Sigmoid colon (tissue), 7 donors: Measurements from ENCODE around the gene ADK. TPM values are rescaled to one million over a fixed set of nuclear protein-coding genes. Genes with fewer than 3 reads are reported as not detected.

Experiments
- DNase-seq: peaks from one replicate; pipeline ENCODE4 v3.0.0-alpha.2; 2019
- H3K27ac ChIP-seq, 4 donors: fragments of 200-600 bp; sonication (generic); one replicate each; pipeline ENCODE4 v1.5.1; 2016 to 2019; ENCODE audit warnings: mild to moderate bottlenecking in 1 of 4
- H3K27me3 ChIP-seq, 3 donors: fragments of 200-600 bp; sonication (generic); one replicate each; pipeline ENCODE4 v1.5.1; 2019; ENCODE audit warnings: mild to moderate bottlenecking in 1 of 3
- H3K36me3 ChIP-seq, 4 donors: fragments of 200-600 bp; sonication (generic); one replicate each; pipeline ENCODE4 v1.5.1; 2016 to 2019
- H3K4me1 ChIP-seq, 4 donors: fragments of 200-600 bp; sonication (generic); one replicate each; pipeline ENCODE4 v1.5.1; 2017 to 2019
- H3K4me3 ChIP-seq, 4 donors: fragments of 200-600 bp; sonication (generic); one replicate each; pipeline ENCODE4 v1.5.1; 2017 to 2019; ENCODE audit warnings: mild to moderate bottlenecking in 2 of 4, moderate library complexity in 1 of 4
- H3K9me3 ChIP-seq, 4 donors: fragments of 200-600 bp in 3 of 4; sonication (generic) in 3 of 4; one replicate each; pipeline versions ENCODE4 v1.5.1 to v1.6.1; 2013 to 2019
- EP300 ChIP-seq, 4 donors: sonication (generic); formaldehyde crosslinking; IDR thresholded peaks; one replicate each; pipeline ENCODE4 v1.6.1; 2017; ENCODE audit warnings: antibody characterized with exemption in 4 of 4
- POLR2A ChIP-seq, 2 donors: fragments of 450-650 bp; IDR thresholded peaks; one replicate each; pipeline ENCODE4 v1.6.1; 2016; ENCODE audit warnings: antibody characterized with exemption in 2 of 2, mild to moderate bottlenecking in 2 of 2, moderate library complexity in 2 of 2
- POLR2AphosphoS5 ChIP-seq, 4 donors: sonication (generic); formaldehyde crosslinking; IDR thresholded peaks; one replicate each; pipeline ENCODE4 v1.6.1; 2017; ENCODE audit warnings: antibody characterized with exemption in 4 of 4
- WGBS, 2 donors: extraction: QIAGEN DNeasy Blood & Tissue Kit; methylation state at CpG; one replicate each; pipeline ENCODE4 v1.1.7; 2013; 5-methylcytosine and 5-hydroxymethylcytosine counted together
- intact Hi-C: fragments of 100-400 bp; cut with DNase I; formaldehyde crosslinking; loops from one replicate; pipeline ENCODE4 v1.15.1; 2023
- polyA plus RNA-seq, 3 donors: library from polyadenylated mRNA; stranded (reverse); fragments of 200-250 nt; gene quantifications; one replicate each; pipeline ENCODE4 v1.2.3, GENCODE V29; 2013
- total RNA-seq, 4 donors: library from RNA; depleted of rRNA; stranded (reverse); fragments of >200 nt; gene quantifications; one replicate each; pipeline ENCODE4 v1.1.0, GENCODE V29; 2016
- TF ChIP-seq, protein P1 (sequence below), 4 experiments: fragments of 450-650 bp in 3 of 4; fragments of 200-600 bp in 1 of 4; IDR thresholded peaks; one replicate each; pipeline ENCODE4 v1.5.1; 2016 to 2019; ENCODE audit warnings: antibody characterized with exemption in 4 of 4, mild to moderate bottlenecking in 3 of 4, moderate library complexity in 2 of 4
- donor health status: healthy with polysubstance abuse.
- donor health status: Bipolar disorder and iron deficiency.
- donor health status: healthy.

ADK gene
- total and polyA plus RNA-seq, 7 donors, result 15.2 to 31.3 (median 25.3) TPM

DNA sequence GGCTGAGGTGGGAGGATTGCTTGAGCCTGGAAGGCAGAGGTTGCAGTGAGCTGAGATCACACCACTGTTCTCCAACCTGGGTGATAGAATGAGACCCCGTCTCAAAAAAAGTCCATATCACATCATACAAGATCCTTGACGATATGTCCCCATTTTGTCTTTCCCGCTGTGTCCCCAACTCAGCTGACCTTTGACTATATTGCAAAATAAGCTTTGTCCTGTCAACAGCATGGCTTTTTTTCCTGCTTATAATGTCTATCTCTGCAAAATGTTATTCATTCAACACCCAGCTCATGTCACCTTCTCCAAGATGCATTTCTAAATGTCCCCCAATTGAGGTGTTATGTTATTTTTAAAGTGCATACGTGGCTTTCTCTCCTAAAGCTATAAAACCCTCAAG lies 539.4 kb downstream of the ADK start:
- Histone ChIP-seq H3K27me3 (no peaks in the 10 kb centered on the region), H3K9me3 (no peaks in the 10 kb centered on the region), H3K27ac (no peak overlapping the region), H3K4me3 (no peak overlapping the region), H3K36me3 (no peaks in the 10 kb centered on the region), H3K4me1 (no peaks in the 10 kb centered on the region)
- WGBS, 2 donors, result 97% methylated on average over 4 of the region's 4 CpGs
- intact Hi-C loops, result no loop called here
- TF ChIP-seq EP300 (IDR thresholded peaks at IDR 0.05) (no peak), POLR2AphosphoS5 (IDR thresholded peaks at IDR 0.05) (no peak), POLR2A (IDR thresholded peaks at IDR 0.05) (no peak)
- TF ChIP-seq, protein P1, sequence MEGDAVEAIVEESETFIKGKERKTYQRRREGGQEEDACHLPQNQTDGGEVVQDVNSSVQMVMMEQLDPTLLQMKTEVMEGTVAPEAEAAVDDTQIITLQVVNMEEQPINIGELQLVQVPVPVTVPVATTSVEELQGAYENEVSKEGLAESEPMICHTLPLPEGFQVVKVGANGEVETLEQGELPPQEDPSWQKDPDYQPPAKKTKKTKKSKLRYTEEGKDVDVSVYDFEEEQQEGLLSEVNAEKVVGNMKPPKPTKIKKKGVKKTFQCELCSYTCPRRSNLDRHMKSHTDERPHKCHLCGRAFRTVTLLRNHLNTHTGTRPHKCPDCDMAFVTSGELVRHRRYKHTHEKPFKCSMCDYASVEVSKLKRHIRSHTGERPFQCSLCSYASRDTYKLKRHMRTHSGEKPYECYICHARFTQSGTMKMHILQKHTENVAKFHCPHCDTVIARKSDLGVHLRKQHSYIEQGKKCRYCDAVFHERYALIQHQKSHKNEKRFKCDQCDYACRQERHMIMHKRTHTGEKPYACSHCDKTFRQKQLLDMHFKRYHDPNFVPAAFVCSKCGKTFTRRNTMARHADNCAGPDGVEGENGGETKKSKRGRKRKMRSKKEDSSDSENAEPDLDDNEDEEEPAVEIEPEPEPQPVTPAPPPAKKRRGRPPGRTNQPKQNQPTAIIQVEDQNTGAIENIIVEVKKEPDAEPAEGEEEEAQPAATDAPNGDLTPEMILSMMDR (IDR thresholded peaks at IDR 0.05), result no peak
- no peak for DNase-seq

DNA sequence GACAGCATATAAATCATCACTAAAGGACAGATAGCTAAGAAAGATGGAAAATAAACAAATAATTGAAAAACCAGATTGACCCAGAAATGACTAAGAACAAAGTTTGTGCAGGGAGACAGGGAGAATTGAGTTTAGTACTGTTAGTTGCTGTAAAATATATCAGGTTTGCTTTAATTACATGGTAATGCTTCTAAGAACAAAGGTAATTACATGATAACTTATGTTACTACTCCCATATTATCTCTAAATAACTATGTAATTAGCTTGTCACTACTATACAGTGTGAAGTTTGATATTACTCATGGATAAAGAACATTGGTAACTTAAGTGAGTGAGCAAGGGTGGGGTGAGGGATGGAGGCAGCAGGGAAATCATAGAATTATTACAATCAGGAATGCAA lies 540.1 kb downstream of the ADK start:
- Histone ChIP-seq H3K27me3 (no peaks in the 10 kb centered on the region), H3K27ac (no peak overlapping the region), H3K36me3 (no peaks in the 10 kb centered on the region), H3K4me3 (no peak overlapping the region), H3K9me3 (no peaks in the 10 kb centered on the region), H3K4me1 (no peaks in the 10 kb centered on the region)
- TF ChIP-seq EP300 (IDR thresholded peaks at IDR 0.05), result no peak
- TF ChIP-seq, protein P1 (IDR thresholded peaks at IDR 0.05), result no peak
- TF ChIP-seq POLR2A (IDR thresholded peaks at IDR 0.05), result no peak
- no peak for TF ChIP-seq POLR2AphosphoS5 (IDR thresholded peaks at IDR 0.05)
- DNase-seq, result no peak
- intact Hi-C loops, result no loop called here

DNA sequence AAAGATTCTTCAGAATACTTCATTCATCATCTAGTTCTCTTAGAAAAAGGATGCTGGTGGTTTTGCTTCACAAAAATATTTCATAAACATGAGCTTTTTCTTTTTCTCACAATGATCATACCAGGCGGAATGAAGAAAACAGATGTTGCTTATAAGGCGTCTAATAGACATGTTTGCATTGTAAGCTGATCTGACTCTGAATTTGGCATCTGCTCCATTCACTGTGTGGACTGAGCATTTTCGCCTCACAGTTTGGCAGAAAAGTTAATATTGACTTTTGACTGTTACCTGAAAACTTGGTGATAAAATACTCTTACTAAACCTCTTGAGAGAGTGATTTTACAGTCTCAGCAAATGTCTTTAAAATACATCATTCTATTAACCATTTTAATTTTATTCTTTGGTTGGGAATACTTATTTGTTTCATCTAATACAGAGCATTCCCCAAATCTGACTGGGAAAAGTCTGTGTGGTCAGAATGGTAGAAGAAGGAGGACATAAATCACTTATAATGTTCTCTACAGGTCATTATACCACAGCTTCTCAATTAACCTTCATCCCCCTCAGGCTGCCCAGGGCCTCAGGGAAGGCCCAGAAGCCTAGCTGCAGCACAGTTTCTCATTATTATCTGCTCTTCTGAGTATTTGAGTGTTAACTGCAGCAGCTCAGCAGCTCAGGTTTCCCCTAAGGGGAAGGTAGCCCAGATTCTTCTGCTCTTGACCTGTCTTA lies 553.8 kb downstream of the ADK start:
- H3K27me3 ChIP-seq, result no peaks in the 10 kb centered on the region
- H3K4me3 ChIP-seq, result no peak overlapping the region
- no peaks in the 10 kb centered on the region for H3K4me1 ChIP-seq
- no peak overlapping the region for H3K27ac ChIP-seq
- no peak for DNase-seq
- intact Hi-C loops, result no loop called here
- TF ChIP-seq POLR2A (IDR thresholded peaks at IDR 0.05), result no peak
- no peak for TF ChIP-seq EP300 (IDR thresholded peaks at IDR 0.05)
- TF ChIP-seq POLR2AphosphoS5 (IDR thresholded peaks at IDR 0.05), result no peak
- TF ChIP-seq, protein P1 (IDR thresholded peaks at IDR 0.05), result no peak
- H3K9me3 ChIP-seq, result no peaks in the 10 kb centered on the region
- no peaks in the 10 kb centered on the region for H3K36me3 ChIP-seq
- 32 to 67% methylated on average over 3 of the region's 3 CpGs for WGBS, 2 donors

DNA sequence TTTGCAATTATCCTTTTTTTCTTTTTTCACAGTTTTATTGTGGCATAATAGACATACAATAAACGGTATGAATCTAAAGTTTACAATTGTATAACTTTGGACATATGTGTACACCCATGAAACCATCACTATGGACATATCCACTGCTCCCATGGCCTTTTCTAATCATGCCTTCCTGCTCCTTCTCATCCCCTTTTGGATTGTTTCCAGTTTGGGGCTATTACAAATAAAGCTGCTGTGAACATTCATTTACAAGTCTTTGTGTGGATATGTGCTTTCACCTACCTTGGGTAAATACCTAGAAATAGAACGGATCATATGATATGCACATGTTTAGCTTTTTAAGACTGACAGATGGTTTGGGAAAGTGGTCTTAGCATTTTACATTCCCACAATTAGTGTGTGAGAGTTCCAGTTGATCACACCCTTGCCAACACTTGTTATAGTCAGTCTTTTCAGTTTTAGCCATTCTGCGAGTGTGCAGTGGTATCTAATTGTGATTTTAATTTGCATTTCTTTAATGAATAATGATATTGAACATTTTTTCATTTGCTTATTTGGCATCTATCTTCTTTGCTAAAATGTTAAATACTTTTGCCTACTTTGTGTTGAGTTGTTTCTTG lies 554.4 kb downstream of the ADK start:
- H3K27ac ChIP-seq, result no peak overlapping the region
- no peaks in the 10 kb centered on the region for H3K27me3 ChIP-seq
- no peak overlapping the region for H3K4me3 ChIP-seq
- intact Hi-C loops, result no loop called here
- no peaks in the 10 kb centered on the region for H3K4me1 ChIP-seq
- H3K9me3 ChIP-seq, result no peaks in the 10 kb centered on the region
- DNase-seq, result no peak
- no peaks in the 10 kb centered on the region for H3K36me3 ChIP-seq
- WGBS, 2 donors, result 48 to 83% methylated on average over 3 of the region's 3 CpGs
- TF ChIP-seq POLR2A (IDR thresholded peaks at IDR 0.05), result no peak
- no peak for TF ChIP-seq EP300 (IDR thresholded peaks at IDR 0.05)
- TF ChIP-seq, protein P1 (IDR thresholded peaks at IDR 0.05), result no peak
- no peak for TF ChIP-seq POLR2AphosphoS5 (IDR thresholded peaks at IDR 0.05)
